ENCODE data around the gene GRHL3. TPM values are rescaled to one million over a fixed set of nuclear protein-coding genes. Genes with fewer than 3 reads are reported as not detected.
A peak's percentile ranks its signal among the peaks of the same experiment; 100 is the strongest.

GRHL3 gene
- total RNA-seq, 1 experiment from 2014 or later = 1.1 TPM

DNA sequence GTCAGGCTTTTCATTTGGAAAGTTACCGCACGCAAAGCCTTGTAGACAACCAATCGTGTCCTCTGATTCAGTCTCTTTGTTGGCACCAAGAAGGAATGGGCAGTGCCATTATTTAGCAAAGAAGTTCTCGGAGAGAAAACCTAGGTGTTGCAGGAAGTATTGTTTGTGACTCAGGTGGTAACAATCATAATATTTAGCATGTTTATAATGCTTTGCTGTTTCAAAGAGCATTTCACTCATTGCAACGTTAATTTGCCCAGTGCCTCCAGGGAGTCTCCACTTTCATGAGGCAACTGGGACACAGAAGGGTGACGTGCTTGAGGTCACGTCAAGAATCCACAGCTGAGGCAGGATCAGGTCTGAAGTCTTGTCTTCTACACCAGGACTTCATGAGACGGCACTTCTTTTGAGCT is 63.0 kb downstream of the GRHL3 start:
- POLR2A ChIA-PET (ENCODE audit: unreplicated experiment) = no interaction called here
- peaks cover 6% of the 10 kb centered on the region; the same call in 1 of the 2 replicates for H3F3A ChIP-seq (ENCODE audit: insufficient read depth, low read depth)
- H2AFZ ChIP-seq = no peak overlapping the region
- H3K9me3 ChIP-seq (ENCODE audit: insufficient read depth, low read depth) = no peaks in the 10 kb centered on the region
- H3K4me1 ChIP-seq (replicated peaks; ENCODE audit: insufficient read depth) = peaks cover 25% of the 10 kb centered on the region
- no peaks in the 10 kb centered on the region for H4K20me1 ChIP-seq (ENCODE audit: insufficient read depth)
- no peaks in the 10 kb centered on the region for H3K9me2 ChIP-seq (ENCODE audit: insufficient read depth)
- H3K36me3 ChIP-seq (ENCODE audit: low read depth) = no peaks in the 10 kb centered on the region
- DNase-seq = peak in 1 of 2 experiments; percentile 63
- no peak overlapping the region for H3K27ac ChIP-seq
- intact Hi-C loops (cut with micrococcal nuclease; ENCODE audit: unreplicated experiment) = no loop called here
- CTCF ChIA-PET = no interaction called here
- H3K4me2 ChIP-seq = no peak overlapping the region
- no peaks in the 10 kb centered on the region for H3K79me2 ChIP-seq (ENCODE audit: low read depth)
- BruUV-seq (replicated peaks) = no TSS peak
- TF ChIP-seq EZH2 (IDR thresholded peaks at IDR 0.05; ENCODE audit: low read depth) = no peak
- TF ChIP-seq, protein P1, sequence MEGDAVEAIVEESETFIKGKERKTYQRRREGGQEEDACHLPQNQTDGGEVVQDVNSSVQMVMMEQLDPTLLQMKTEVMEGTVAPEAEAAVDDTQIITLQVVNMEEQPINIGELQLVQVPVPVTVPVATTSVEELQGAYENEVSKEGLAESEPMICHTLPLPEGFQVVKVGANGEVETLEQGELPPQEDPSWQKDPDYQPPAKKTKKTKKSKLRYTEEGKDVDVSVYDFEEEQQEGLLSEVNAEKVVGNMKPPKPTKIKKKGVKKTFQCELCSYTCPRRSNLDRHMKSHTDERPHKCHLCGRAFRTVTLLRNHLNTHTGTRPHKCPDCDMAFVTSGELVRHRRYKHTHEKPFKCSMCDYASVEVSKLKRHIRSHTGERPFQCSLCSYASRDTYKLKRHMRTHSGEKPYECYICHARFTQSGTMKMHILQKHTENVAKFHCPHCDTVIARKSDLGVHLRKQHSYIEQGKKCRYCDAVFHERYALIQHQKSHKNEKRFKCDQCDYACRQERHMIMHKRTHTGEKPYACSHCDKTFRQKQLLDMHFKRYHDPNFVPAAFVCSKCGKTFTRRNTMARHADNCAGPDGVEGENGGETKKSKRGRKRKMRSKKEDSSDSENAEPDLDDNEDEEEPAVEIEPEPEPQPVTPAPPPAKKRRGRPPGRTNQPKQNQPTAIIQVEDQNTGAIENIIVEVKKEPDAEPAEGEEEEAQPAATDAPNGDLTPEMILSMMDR (conservative IDR thresholded peaks at IDR 0.05) = no peak
- no peaks in the 10 kb centered on the region for H3K27me3 ChIP-seq (ENCODE audit: insufficient read depth, low read depth)
- H3K4me3 ChIP-seq = no peak overlapping the region

GRCh38 chr1:24383381-24383940 is 64.3 kb downstream of the GRHL3 start:
- Histone ChIP-seq H3K36me3 (ENCODE audit: low read depth) (no peaks in the 10 kb centered on the region), H4K20me1 (ENCODE audit: insufficient read depth) (no peaks in the 10 kb centered on the region), H3K4me3 (no peak overlapping the region), H3K9me3 (ENCODE audit: insufficient read depth, low read depth) (no peaks in the 10 kb centered on the region), H3K79me2 (ENCODE audit: low read depth) (no peaks in the 10 kb centered on the region), H3F3A (ENCODE audit: insufficient read depth, low read depth) (peaks cover 6% of the 10 kb centered on the region; the same call in 1 of the 2 replicates), H3K27ac (peak overlapping the region; percentile 49; the same call in 1 of the 2 replicates), H3K9me2 (ENCODE audit: insufficient read depth) (no peaks in the 10 kb centered on the region), H2AFZ (no peak overlapping the region), H3K4me2 (no peak overlapping the region), H3K4me1 (replicated peaks; ENCODE audit: insufficient read depth) (peaks cover 25% of the 10 kb centered on the region), H3K27me3 (ENCODE audit: insufficient read depth, low read depth) (no peaks in the 10 kb centered on the region)
- intact Hi-C loops (cut with micrococcal nuclease; ENCODE audit: unreplicated experiment) = no loop called here
- TF ChIP-seq EZH2 (IDR thresholded peaks at IDR 0.05; ENCODE audit: low read depth) = no peak
- TF ChIP-seq, protein P1 (conservative IDR thresholded peaks at IDR 0.05) = no peak
- DNase-seq = no peak
- CTCF ChIA-PET = interaction anchor here (0.6 to 1.5 kb wide), 2 partner anchors 152 to 182 kb away, joined by 3 to 5 read pairs; no protein-coding TSS in a partner anchor
- POLR2A ChIA-PET (ENCODE audit: unreplicated experiment) = no interaction called here
- BruUV-seq (replicated peaks) = no TSS peak

GRCh38 chr1:24384251-24385090 is 65.3 kb downstream of the GRHL3 start:
- no peaks in the 10 kb centered on the region for H3K27me3 ChIP-seq (ENCODE audit: insufficient read depth, low read depth)
- no peaks in the 10 kb centered on the region for H3K9me2 ChIP-seq (ENCODE audit: insufficient read depth)
- POLR2A ChIA-PET (ENCODE audit: unreplicated experiment) = interaction anchor here (0.7 kb wide), 1 partner anchor 65 kb away, joined by 5 read pairs; the partner anchor contains the start of gene GRHL3
- H3K36me3 ChIP-seq (ENCODE audit: low read depth) = no peaks in the 10 kb centered on the region
- H4K20me1 ChIP-seq (ENCODE audit: insufficient read depth) = no peaks in the 10 kb centered on the region
- intact Hi-C loops (cut with micrococcal nuclease; ENCODE audit: unreplicated experiment) = no loop called here
- CTCF ChIA-PET = interaction anchor here (1.5 kb wide), 1 partner anchor 183 kb away, joined by 5 read pairs; no protein-coding TSS in a partner anchor
- BruUV-seq (replicated peaks) = no TSS peak
- peaks cover 6% of the 10 kb centered on the region; the same call in 1 of the 2 replicates for H3F3A ChIP-seq (ENCODE audit: insufficient read depth, low read depth)
- H3K4me1 ChIP-seq (replicated peaks; ENCODE audit: insufficient read depth) = peaks cover 25% of the 10 kb centered on the region
- TF ChIP-seq, protein P1 (conservative IDR thresholded peaks at IDR 0.05) = no peak
- TF ChIP-seq EZH2 (IDR thresholded peaks at IDR 0.05; ENCODE audit: low read depth) = no peak
- H2AFZ ChIP-seq = no peak overlapping the region
- no peak overlapping the region for H3K4me3 ChIP-seq
- no peaks in the 10 kb centered on the region for H3K9me3 ChIP-seq (ENCODE audit: insufficient read depth, low read depth)
- peak overlapping the region; percentile 49 for H3K27ac ChIP-seq
- H3K4me2 ChIP-seq = peak overlapping the region; percentile 13; the same call in 1 of the 2 replicates
- peak in 1 of 2 experiments; percentile 55 for DNase-seq
- H3K79me2 ChIP-seq (ENCODE audit: low read depth) = no peaks in the 10 kb centered on the region

Data from PC-9 (cell line).